ENCODE results near the gene IL37. TPM values are rescaled to one million over a fixed set of nuclear protein-coding genes. Genes with fewer than 3 reads are reported as not detected.

Gene IL37
- total RNA-seq, 1 donor from 2014 or later, result not detected

GRCh38 chr2:112959109-112959812, 48.3 kb downstream of the IL37 start:
- no peak overlapping the region for H3K4me3 Mint-ChIP-seq (ENCODE audit: unreplicated experiment)
- no peaks in the 10 kb centered on the region for H3K36me3 Mint-ChIP-seq (ENCODE audit: unreplicated experiment)
- no peaks in the 10 kb centered on the region for H3K4me1 Mint-ChIP-seq (ENCODE audit: unreplicated experiment)
- peak; percentile 42 for DNase-seq (ENCODE audit: extremely low spot score, unreplicated experiment)
- peaks cover 28% of the 10 kb centered on the region for H3K27me3 Mint-ChIP-seq (ENCODE audit: unreplicated experiment)
- H3K27ac Mint-ChIP-seq (ENCODE audit: unreplicated experiment), result no peak overlapping the region
- H3K9me3 Mint-ChIP-seq (ENCODE audit: unreplicated experiment), result no peaks in the 10 kb centered on the region
- no peak for TF ChIP-seq CTCF (IDR thresholded peaks at IDR 0.05)

DNA sequence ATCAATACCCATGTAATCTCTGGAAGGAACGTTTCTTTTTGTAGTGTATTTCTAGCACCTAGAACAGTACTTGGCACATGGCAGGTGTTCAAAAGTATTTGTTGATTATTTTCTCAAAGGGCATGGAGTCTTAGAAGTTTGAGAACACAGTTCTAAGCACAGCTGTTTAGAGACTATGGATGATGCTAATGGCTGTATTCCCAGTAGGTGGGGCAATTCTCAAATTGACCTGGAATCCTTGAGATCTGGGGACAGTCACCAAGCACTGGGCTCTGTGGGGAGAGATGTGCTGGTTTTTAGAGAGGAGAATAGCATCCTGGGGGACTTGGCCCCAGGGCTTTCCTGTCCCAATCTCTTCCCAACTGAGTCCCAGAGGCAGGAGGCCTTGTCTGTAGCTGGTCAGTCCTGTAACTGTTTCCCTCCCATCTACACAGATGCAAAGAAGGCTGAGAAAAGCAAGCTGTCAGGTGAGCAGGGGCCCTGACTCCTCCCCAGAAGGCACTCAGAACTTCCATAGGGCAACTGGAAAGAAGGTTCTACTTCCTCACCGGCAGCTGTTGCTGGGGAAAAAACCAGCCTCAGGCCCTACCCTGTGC, 49.4 kb downstream of the IL37 start:
- DNase-seq (ENCODE audit: extremely low spot score, unreplicated experiment), result peak; percentile 72
- no peak for TF ChIP-seq CTCF (IDR thresholded peaks at IDR 0.05)
- Mint-ChIP-seq H3K4me3 (ENCODE audit: unreplicated experiment) (no peak overlapping the region), H3K36me3 (ENCODE audit: unreplicated experiment) (no peaks in the 10 kb centered on the region), H3K27me3 (ENCODE audit: unreplicated experiment) (peaks cover 24% of the 10 kb centered on the region), H3K27ac (ENCODE audit: unreplicated experiment) (no peak overlapping the region), H3K9me3 (ENCODE audit: unreplicated experiment) (no peaks in the 10 kb centered on the region), H3K4me1 (ENCODE audit: unreplicated experiment) (no peaks in the 10 kb centered on the region)

DNA sequence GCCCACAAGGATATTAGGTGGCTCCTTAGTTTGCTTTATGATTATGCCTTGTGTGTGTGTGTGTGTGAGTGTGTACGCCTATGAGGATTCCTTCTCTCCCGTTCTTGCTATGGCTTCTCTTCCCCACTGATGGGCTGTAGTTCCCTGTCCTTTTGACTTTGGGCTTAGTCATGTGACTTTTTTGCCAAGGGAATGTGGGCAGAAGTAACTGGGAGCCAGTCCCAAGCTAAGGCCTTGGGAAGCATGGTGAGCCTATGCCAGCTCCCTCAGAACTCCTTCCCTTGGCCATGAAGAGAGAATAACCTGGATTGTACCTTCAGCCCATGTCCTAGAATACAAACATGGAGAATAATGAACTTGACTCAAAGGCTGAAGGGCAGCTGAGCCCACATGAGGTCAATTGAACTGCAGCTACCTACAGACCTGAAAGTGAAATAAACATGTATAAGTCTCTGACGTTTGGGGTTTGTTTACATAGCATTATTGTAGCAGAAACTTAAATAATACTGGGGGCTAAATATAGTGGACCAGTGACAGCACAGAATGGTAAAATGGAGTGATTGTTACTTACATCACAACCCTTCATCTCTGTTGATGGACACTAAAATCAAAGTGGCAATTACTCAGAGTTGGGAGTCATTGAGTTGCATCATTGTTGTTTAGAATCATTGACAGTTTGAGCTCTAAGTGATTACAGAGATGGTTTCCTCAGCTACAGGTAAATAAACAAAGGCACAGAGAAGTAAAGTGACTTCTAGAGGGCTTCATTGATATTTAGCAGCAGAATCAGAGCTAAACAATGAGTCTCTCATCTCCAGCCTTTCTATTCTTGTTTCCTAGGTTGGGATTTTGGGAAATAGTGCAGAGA, 51.6 kb downstream of the IL37 start:
- H3K27ac Mint-ChIP-seq (ENCODE audit: unreplicated experiment), result no peak overlapping the region
- peaks cover 42% of the 10 kb centered on the region for H3K27me3 Mint-ChIP-seq (ENCODE audit: unreplicated experiment)
- no peaks in the 10 kb centered on the region for H3K4me1 Mint-ChIP-seq (ENCODE audit: unreplicated experiment)
- H3K36me3 Mint-ChIP-seq (ENCODE audit: unreplicated experiment), result no peaks in the 10 kb centered on the region
- no peaks in the 10 kb centered on the region for H3K9me3 Mint-ChIP-seq (ENCODE audit: unreplicated experiment)
- no peak for TF ChIP-seq CTCF (IDR thresholded peaks at IDR 0.05)
- DNase-seq (ENCODE audit: extremely low spot score, unreplicated experiment), result peak; percentile 56
- no peak overlapping the region for H3K4me3 Mint-ChIP-seq (ENCODE audit: unreplicated experiment)

DNA sequence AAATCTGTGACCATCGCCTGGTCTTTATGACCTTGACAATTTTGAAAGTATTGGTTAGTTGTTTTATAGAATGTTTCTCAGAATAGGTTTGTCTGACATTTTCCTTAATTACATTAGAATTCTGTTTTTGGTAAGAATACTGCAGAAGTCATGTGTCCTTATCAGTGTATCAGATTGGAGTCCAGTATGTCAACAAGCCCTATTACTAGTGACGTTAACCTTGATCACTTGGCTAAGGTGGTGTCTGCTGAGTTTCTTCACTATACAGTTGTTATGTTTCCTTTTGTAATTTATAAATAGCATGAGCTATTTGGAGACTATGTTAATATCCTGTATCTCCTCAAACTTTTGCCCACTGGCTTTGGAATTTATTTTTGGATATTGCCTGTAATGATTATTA, 56.1 kb downstream of the IL37 start:
- no peak for TF ChIP-seq CTCF (IDR thresholded peaks at IDR 0.05)
- DNase-seq (ENCODE audit: extremely low spot score, unreplicated experiment), result no peak
- no peaks in the 10 kb centered on the region for H3K9me3 Mint-ChIP-seq (ENCODE audit: unreplicated experiment)
- H3K27me3 Mint-ChIP-seq (ENCODE audit: unreplicated experiment), result peaks cover 79% of the 10 kb centered on the region
- no peaks in the 10 kb centered on the region for H3K36me3 Mint-ChIP-seq (ENCODE audit: unreplicated experiment)
- no peaks in the 10 kb centered on the region for H3K4me1 Mint-ChIP-seq (ENCODE audit: unreplicated experiment)
- H3K4me3 Mint-ChIP-seq (ENCODE audit: unreplicated experiment), result no peak overlapping the region
- H3K27ac Mint-ChIP-seq (ENCODE audit: unreplicated experiment), result no peak overlapping the region

Other genes starting within 250 kb of the IL37 start
- not detected in 2 replicates for gene NT5DC4, start 190.1 kb upstream of the IL37 start, total RNA-seq
- gene CKAP2L, start 146.6 kb upstream of the IL37 start, total RNA-seq, result 6.3 and 6.5 TPM in 2 replicates
- not detected in 2 replicates for gene IL1A, start 126.7 kb upstream of the IL37 start, total RNA-seq
- not detected in 2 replicates for gene IL1B, start 74.4 kb upstream of the IL37 start, total RNA-seq
- gene IL36G, start 66.8 kb downstream of the IL37 start, total RNA-seq, result not detected in 2 replicates
- not detected in 2 replicates for gene IL36A, start 94.3 kb downstream of the IL37 start, total RNA-seq
- gene IL36B, start 141.7 kb downstream of the IL37 start, total RNA-seq, result not detected in 2 replicates
- not detected in 2 replicates for gene IL36RN, start 148.0 kb downstream of the IL37 start, total RNA-seq
- not detected in 2 replicates for gene IL1F10, start 156.8 kb downstream of the IL37 start, total RNA-seq
- gene IL1RN, start 216.4 kb downstream of the IL37 start, total RNA-seq, result not detected in 2 replicates